K562 (cell line): Measurements from ENCODE around the gene MITF. TPM values are rescaled to one million over a fixed set of nuclear protein-coding genes. Genes with fewer than 3 reads are reported as not detected.

ENCODE experiments used
- ARID2 ChIP-seq: fragments of 450-650 bp; IDR thresholded peaks from 2 replicates; pipeline ENCODE4 v1.6.1; 2017; ENCODE audit warnings: antibody characterized with exemption, mild to moderate bottlenecking
- ARID3B ChIP-seq: fragments of 250-450 bp; sonication (Bioruptor Pico); IDR thresholded peaks from 2 replicates; pipeline ENCODE4 v1.4.0; 2020; ENCODE audit warnings: borderline replicate concordance
- ASH1L ChIP-seq: fragments of 450-650 bp; IDR thresholded peaks from 2 replicates; pipeline ENCODE4 v1.6.1; 2018; ENCODE audit warnings: borderline replicate concordance, mild to moderate bottlenecking, low read depth; ENCODE audit not compliant: partially characterized antibody
- CAMTA2 ChIP-seq: fragments of 250-450 bp; sonication (Bioruptor Pico); conservative IDR thresholded peaks from 2 replicates; pipeline ENCODE4 v1.5.1; 2022
- CBFA2T2 ChIP-seq: fragments of 450-650 bp; conservative IDR thresholded peaks from 2 replicates; pipeline ENCODE4 v1.6.1; 2017; ENCODE audit warnings: mild to moderate bottlenecking
- CC2D1A ChIP-seq: fragments of 450-650 bp; IDR thresholded peaks from 2 replicates; pipeline ENCODE4 v1.6.1; 2017; ENCODE audit warnings: mild to moderate bottlenecking
- CHD2 ChIP-seq: IDR thresholded peaks from 2 replicates; pipeline ENCODE4 v1.6.1; 2011; ENCODE audit warnings: low read depth, low read length
- DIDO1 ChIP-seq: fragments of 450-650 bp; IDR thresholded peaks from 2 replicates; pipeline ENCODE4 v1.6.1; 2016; ENCODE audit warnings: low read depth, missing biosample characterization, missing genetic modification characterization
- GTF2B ChIP-seq: IDR thresholded peaks from 2 replicates; pipeline ENCODE4 v1.6.1; 2011; ENCODE audit not compliant: insufficient read length; ENCODE audit errors: extremely low read depth
- HMBOX1 ChIP-seq: sonication (generic); IDR thresholded peaks from 2 replicates; pipeline ENCODE4 v1.6.1; 2016
- JUNB ChIP-seq: fragments of 450-650 bp; formaldehyde crosslinking; conservative IDR thresholded peaks from 2 replicates; pipeline ENCODE4 v1.4.0; 2020; ENCODE audit warnings: mild to moderate bottlenecking
- L3MBTL2 ChIP-seq: fragments of 450-650 bp; IDR thresholded peaks from 2 replicates; pipeline ENCODE4 v1.6.1; 2016; ENCODE audit warnings: mild to moderate bottlenecking, moderate library complexity
- MAFF ChIP-seq: IDR thresholded peaks from 2 replicates; pipeline ENCODE4 v1.6.1; 2012; ENCODE audit warnings: low read length, improper control_type of control experiment
- NFIC ChIP-seq: fragments of 450-650 bp; IDR thresholded peaks from 2 replicates; pipeline ENCODE4 v1.6.1; 2017; ENCODE audit warnings: mild to moderate bottlenecking, inconsistent platforms
- OTX1 ChIP-seq: fragments of 450-650 bp; formaldehyde crosslinking; IDR thresholded peaks from 2 replicates; pipeline ENCODE4 v1.4.0; 2022; ENCODE audit warnings: mild to moderate bottlenecking
- POU5F1 ChIP-seq: fragments of 150-350 bp; IDR thresholded peaks from 2 replicates; pipeline ENCODE4 v1.6.1; 2014; ENCODE audit warnings: borderline replicate concordance, low read length, low read depth, mild to moderate bottlenecking; ENCODE audit not compliant: partially characterized antibody
- PRPF4 ChIP-seq: fragments of 200-400 bp; formaldehyde crosslinking; IDR thresholded peaks from one replicate; pipeline ENCODE4 v1.6.1; 2017; ENCODE audit warnings: low read length, low read depth, mild to moderate bottlenecking; ENCODE audit not compliant: insufficient read depth, poor library complexity, severe bottlenecking
- SETDB1 ChIP-seq: IDR thresholded peaks from one replicate; pipeline ENCODE4 v1.6.1; 2012; ENCODE audit warnings: low read length, control low read depth, inconsistent platforms
- SMAD1 ChIP-seq: fragments of 150-350 bp; IDR thresholded peaks from 2 replicates; pipeline ENCODE4 v1.6.1; 2014; ENCODE audit warnings: low read length, low read depth; ENCODE audit not compliant: partially characterized antibody
- SMARCC2 ChIP-seq: fragments of 450-650 bp; IDR thresholded peaks from 2 replicates; pipeline ENCODE4 v1.6.1; 2017; ENCODE audit warnings: antibody characterized with exemption, moderate library complexity, mild to moderate bottlenecking, low read depth
- SMC3 ChIP-seq: conservative IDR thresholded peaks from 2 replicates; pipeline ENCODE4 v1.6.1; 2011; ENCODE audit warnings: low read depth, low read length, improper control_type of control experiment; ENCODE audit not compliant: insufficient read depth
- STAT5A ChIP-seq: IDR thresholded peaks from 2 replicates; pipeline ENCODE4 v1.6.1; 2012; ENCODE audit warnings: low read length, inconsistent platforms, borderline replicate concordance
- TCF3 ChIP-seq: sonication (generic); formaldehyde crosslinking; IDR thresholded peaks from 2 replicates; pipeline ENCODE4 v1.4.0; 2020; ENCODE audit warnings: mild to moderate bottlenecking, missing genetic modification reagents
- ZBED1 ChIP-seq: IDR thresholded peaks from 2 replicates; pipeline ENCODE4 v1.6.1; 2014
- ZC3H4 ChIP-seq: sonication (generic); formaldehyde crosslinking; IDR thresholded peaks from 2 replicates; pipeline ENCODE4 v1.9.0; 2021; ENCODE audit warnings: missing genetic modification reagents, borderline replicate concordance
- ZNF175 ChIP-seq: fragments of 200-800 bp; sonication (Bioruptor generic); IDR thresholded peaks from 2 replicates; pipeline ENCODE4 v1.6.1; 2016; ENCODE audit warnings: low read depth, mild to moderate bottlenecking, missing genetic modification characterization, missing compliant biosample characterization
- ZNF232 ChIP-seq: sonication (generic); formaldehyde crosslinking; IDR thresholded peaks from 2 replicates; pipeline ENCODE4 v1.8.0; 2022; ENCODE audit warnings: mild to moderate bottlenecking, missing genetic modification reagents
- ZNF764 ChIP-seq: fragments of 250-450 bp; sonication (Bioruptor Pico); IDR thresholded peaks from 2 replicates; pipeline ENCODE4 v1.4.0; 2020; ENCODE audit warnings: low read depth, mild to moderate bottlenecking, moderate library complexity
- polyA plus RNA-seq, 8 experiments: library from polyadenylated mRNA; depleted of rRNA in 4 of 8; stranded (reverse) in 5 of 8; unstranded in 3 of 8; fragments of >200 nt; fragmentation: Nextera tagmentation in 2 of 8; fragmentation: Illumina TruSeq in 1 of 8; extraction: Ambion mirVana in 2 of 8; extraction: Trizol in 1 of 8; gene quantifications; 2 replicates each; pipeline versions ENCODE4 v1.2.1 to v1.2.3, GENCODE V29; 2011 to 2014; ENCODE audit warnings: inconsistent platforms in 1 of 8, missing spikeins in 1 of 8
- total RNA-seq, 7 experiments: library from RNA; depleted of rRNA in 6 of 7; stranded (reverse); fragments of >200 nt in 6 of 7; fragmentation: Illumina TruSeq in 2 of 7; extraction: Trizol in 2 of 7; gene quantifications; 2 replicates each; pipeline versions ENCODE4 v1.2.1 to v1.2.3, GENCODE V29; 2011 to 2021; ENCODE audit warnings: low replicate concordance in 1 of 7
- TF ChIP-seq, protein P1 (sequence below): sonication (generic); formaldehyde crosslinking; IDR thresholded peaks from 2 replicates; pipeline ENCODE4 v1.9.0; 2022; ENCODE audit warnings: mild to moderate bottlenecking, missing genetic modification reagents

MITF gene
- total and polyA plus RNA-seq, 9 of the 15 experiments (the other 6 are each of a cell fraction or from before 2014, with no cell fraction given) = 5.6 to 14.9 (median 11.1) TPM

GRCh38 chr3:69718866-69719586 lies 20.2 kb upstream of the MITF start (continued):
- TF ChIP-seq GTF2B = no peak
- TF ChIP-seq HMBOX1 = no peak
- TF ChIP-seq STAT5A = peak; percentile 50; the same call in 1 of the 2 replicates
- no peak for TF ChIP-seq CAMTA2 (CRISPR knock-in tag)
- TF ChIP-seq NFIC = peak; percentile 26
- no peak for TF ChIP-seq CHD2
- TF ChIP-seq POU5F1 = no peak
- TF ChIP-seq ZC3H4 (CRISPR knock-in tag) = no peak
- no peak for TF ChIP-seq ARID3B (CRISPR knock-in tag)
- TF ChIP-seq TCF3 = peak; percentile 56
- TF ChIP-seq SETDB1 = no peak
- no peak for TF ChIP-seq JUNB (CRISPR knock-in tag)
- TF ChIP-seq ZNF232 (CRISPR knock-in tag) = no peak
- TF ChIP-seq SMARCC2 = no peak
- TF ChIP-seq ZNF764 (CRISPR knock-in tag) = no peak
- TF ChIP-seq L3MBTL2 = no peak
- TF ChIP-seq OTX1 (CRISPR knock-in tag) = no peak
- TF ChIP-seq CBFA2T2 = peak; percentile 79
- TF ChIP-seq ZNF175 (CRISPR knock-in tag) = no peak
- TF ChIP-seq ASH1L = no peak
- TF ChIP-seq MAFF = no peak; the same call in 1 of the 2 replicates
- no peak for TF ChIP-seq DIDO1 (tag)
- TF ChIP-seq SMAD1 = no peak
- no peak for TF ChIP-seq SMC3
- TF ChIP-seq, protein P1, sequence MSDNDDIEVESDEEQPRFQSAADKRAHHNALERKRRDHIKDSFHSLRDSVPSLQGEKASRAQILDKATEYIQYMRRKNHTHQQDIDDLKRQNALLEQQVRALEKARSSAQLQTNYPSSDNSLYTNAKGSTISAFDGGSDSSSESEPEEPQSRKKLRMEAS (CRISPR knock-in tag) = no peak
- TF ChIP-seq PRPF4 = no peak
- TF ChIP-seq ARID2 = no peak
- no peak for TF ChIP-seq CC2D1A
- TF ChIP-seq ZBED1 = no peak
